ENCODE data around the gene KLF5.
"Not testable (repeated sequence)": the region's sequence is repeated elsewhere in the genome, so short reads cannot be mapped to it uniquely, and the experiment has no call there.

The KLF5 gene

DNA sequence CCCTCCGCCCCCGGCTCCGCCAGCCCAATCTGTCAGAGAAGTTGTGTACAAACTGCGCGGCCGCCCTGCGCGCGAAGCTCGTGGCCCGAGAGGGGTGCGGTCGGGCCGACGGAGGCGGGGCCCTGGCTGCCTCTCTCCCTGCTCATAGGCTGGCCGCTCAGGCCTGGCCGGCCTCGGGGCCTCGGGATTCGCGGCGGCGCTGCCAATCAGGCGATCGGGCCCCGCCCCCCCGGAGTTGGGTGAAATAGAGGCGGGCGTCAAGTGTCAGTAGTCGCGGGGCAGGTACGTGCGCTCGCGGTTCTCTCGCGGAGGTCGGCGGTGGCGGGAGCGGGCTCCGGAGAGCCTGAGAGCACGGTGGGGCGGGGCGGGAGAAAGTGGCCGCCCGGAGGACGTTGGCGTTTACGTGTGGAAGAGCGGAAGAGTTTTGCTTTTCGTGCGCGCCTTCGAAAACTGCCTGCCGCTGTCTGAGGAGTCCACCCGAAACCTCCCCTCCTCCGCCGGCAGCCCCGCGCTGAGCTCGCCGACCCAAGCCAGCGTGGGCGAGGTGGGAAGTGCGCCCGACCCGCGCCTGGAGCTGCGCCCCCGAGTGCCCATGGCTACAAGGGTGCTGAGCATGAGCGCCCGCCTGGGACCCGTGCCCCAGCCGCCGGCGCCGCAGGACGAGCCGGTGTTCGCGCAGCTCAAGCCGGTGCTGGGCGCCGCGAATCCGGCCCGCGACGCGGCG is at the start of gene KLF5:
Gene KLF5, plus strand, starts transcription at position 270 of the 724 bp plus-strand sequence. Its CDS starts 323 bp downstream, at position 593.
- peak; percentile 88 to 91 for DNase-seq

DNA sequence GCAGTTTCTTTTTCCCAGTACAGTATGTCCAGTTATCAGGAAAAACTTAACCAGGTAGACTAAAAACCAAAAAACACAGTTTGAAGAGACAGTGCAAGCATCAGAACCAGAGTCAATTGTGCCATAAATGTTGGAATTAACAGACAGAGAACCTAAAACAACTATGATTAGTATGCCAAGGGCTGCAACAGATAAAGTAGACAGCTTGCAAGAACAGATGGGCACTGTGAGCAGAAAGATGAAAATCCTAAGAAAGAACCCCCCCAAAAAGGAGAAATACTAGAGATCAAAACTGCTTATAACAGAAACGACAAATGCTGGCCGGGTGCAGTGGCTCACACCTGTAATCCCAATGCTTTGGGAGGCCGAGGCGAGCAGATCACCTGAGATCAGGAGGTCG is 47.1 kb upstream of the KLF5 start:
- no peak for DNase-seq

- no peak for DNase-seq
Measured at GRCh38 chr13:73015805-73016204, 43.0 kb upstream of the KLF5 start.

GRCh38 chr13:73018336-73018735 is 40.5 kb upstream of the KLF5 start:
- DNase-seq: no peak

DNA sequence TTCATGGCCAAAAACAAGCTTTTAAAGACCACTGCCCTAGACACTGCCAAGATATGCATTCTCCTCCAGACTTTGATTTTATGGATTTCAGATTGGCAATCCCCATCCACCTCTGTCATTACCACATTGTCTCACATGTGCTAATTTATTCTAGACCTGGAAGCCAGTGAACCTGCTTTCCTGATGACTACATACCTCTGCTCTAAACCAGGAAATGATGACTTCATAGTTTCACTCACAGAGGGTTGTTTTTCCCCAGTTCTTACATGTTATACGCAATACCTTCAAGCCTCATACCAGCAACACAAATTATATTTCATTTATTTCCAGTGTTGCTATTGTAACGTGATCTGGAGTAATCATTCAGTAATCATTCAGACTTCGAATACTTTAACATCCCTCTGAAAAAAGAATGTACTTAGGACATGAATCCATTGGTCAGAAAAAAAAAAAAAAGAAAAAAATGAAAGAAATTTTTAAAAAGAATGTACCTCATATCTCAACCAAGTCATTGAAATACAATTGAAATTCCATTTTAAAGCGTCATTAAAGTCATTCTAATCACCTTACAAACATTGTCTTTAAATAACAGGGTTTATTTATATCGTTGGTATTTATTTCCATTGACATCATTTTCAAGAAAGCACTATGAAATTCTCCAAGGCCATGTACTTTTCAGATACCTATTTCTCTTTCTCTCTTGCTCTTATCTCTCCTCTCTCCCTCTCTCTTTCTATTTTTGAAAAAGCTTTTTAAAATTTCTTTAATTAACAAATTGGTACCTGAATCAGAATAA is 33.4 kb upstream of the KLF5 start:
- no peak for DNase-seq

DNA sequence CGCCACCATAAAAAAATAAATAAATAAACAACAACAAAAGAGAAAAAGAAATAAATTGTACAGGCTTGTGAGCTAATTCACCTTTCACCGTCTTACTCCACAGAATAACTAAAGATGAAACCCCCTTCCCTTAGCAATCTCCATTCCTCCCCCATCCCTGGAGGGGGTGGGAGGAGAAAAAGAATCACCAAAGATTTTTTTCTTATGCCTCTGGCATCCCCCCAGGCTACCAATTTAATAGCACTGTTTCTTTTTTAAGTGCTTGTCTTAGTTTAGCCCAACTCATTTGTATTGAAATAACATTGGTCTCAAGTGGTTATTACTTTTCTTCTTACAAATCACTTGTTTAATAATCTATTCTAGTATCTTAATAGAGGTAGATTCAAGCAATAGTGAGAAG is 23.9 kb upstream of the KLF5 start:
- no peak for DNase-seq

- DNase-seq: no peak
Measured at GRCh38 chr13:73035660-73036059, 23.1 kb upstream of the KLF5 start.

DNA sequence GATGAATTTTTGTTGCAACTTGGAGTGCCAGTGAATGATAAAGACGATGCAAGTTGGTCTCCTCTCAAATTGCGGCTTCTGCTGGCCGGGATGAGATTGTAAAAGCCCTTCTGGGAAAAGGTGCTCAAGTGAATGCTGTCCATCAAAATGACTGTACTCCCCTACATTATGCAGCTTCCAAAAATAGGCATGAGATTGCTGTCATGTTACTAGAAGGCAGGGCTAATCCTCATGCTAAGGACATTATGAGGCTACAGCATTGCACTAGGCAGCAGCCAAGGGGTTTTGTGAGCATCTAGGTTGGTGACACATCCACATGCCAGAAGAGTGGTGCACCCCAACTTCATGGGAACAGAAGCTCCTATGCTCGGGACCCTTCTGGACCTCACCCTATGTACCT is 22.2 kb upstream of the KLF5 start:
- no peak for DNase-seq

- no peak for DNase-seq
Measured at GRCh38 chr13:73038064-73038463, 20.7 kb upstream of the KLF5 start.

DNA sequence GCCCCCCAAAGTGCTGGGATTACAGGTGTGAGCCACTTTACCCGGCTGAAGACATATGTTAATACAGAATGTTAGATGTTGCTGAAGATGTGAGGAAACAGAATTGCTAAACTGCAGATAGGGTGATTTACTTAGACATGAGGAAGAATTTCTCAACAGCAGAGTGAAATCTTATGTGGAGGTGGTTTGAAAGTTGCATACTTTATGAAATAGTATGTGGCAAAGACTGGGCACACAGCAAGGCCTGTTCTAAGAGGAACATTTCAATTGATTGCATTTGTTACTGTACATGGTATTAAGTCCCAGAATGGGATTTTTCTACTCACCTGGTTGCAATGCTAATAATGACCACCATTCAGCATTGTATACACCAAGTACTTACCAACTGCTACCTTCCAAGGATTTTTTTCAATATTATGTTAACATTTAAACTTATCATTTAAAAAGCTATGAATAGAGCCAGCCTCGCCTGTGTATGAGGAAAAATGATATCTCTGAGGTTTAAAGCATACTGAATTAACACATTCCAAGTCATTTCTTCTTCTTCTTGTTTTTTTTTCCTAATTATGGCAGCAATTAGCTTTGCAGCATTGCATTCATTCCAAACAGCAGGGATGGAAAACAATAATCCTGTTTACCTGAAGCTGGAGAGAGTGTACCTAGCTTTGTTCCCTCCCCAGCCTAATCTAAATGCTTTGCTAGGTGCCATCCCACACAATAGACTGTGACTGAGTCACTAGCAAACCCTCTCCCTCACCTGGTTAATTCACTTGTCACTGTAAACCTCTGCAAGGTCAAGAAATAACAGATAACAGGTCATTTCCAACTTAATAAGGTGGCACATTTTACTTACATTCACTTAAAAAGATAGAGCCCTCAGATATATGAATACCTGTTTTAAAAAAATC is 19.4 kb upstream of the KLF5 start:
- DNase-seq: no peak

DNA sequence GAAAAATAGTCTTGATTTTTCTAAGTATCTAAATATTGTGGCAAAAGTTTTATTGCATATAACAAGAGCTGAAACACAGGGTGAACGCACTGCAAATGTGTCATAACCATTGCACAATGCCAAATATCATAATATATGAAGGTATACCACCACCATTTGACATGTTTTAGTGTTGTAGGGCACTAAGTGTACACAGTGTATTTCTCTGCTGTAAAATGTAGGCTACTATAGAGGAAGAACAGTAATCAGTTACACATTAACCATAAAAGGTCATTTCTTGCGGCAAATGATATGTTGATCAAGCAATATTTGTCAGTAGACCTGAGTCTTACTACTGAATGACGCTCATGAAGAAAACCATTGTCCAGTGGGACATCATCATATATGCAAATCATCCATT is 18.3 kb upstream of the KLF5 start:
- DNase-seq: no peak

DNA sequence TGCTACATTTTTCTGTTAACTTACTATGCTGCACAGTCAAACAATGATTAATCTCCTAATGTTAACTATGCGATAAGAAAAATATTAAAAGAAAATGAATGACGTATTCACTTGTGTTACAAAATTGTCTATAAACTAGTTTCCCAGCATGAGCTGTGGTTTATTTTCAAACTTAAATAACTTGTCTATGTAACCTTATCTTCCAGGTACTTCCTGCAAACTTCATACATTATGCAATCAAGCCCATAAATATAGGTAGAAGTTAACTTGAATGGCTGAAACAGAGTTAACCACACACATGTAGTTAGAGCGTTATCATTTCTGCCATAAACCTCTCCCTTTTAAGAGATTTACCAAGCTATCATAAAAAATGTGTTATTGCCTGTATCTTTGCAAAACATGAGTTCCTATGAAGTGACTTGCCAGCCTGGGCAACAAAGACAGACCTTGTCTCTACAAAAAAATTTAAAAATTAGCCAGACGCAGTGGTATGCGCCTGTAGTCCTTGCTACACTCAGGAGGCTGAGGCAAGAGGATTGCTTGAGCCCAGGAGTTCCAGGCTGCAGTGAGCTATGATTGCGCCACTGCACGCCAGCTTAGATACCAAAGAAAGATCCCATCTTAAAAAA is 17.7 kb upstream of the KLF5 start:
- DNase-seq: no peak

DNA sequence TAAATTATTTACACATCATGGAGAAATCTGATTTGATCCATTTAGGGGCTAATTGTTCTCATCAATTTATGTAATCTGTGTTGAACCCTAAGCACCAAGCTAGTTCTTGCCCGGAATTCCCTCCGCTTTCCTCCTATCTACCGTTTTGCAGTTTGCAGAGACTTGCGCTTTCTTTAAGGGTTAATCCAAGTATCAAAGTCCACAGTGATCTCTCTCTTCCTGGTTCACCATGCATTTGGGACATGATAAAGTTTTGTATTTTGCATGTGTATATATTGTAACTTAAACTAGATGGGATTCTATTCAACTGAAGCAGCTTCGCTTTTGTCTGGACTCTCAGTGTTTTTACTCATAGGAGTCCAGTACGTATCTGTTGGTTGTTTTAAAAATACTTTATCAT is 13.8 kb upstream of the KLF5 start:
- DNase-seq: no peak

GRCh38 chr13:73048615-73049014 is 10.2 kb upstream of the KLF5 start:
- DNase-seq: not testable (repeated sequence)

DNA sequence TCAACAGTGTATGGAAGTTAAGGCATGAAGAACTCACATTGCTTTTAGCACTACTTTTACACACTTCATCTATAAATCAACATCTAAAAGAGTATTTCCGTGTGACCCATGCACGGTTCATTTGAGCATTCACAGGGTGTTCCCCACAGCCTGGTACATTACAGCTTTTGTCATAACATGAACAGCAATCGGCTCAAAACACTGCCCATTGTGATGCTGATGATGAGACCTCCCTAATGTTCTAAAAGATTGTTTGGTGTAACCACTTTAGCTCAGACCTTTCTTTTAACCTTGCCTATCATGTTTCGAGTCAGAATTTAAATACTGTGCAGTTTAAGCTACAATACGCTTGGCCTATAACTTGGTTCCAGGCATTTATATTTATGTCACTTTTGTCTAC is 4.1 kb upstream of the KLF5 start:
- no peak for DNase-seq

DNA sequence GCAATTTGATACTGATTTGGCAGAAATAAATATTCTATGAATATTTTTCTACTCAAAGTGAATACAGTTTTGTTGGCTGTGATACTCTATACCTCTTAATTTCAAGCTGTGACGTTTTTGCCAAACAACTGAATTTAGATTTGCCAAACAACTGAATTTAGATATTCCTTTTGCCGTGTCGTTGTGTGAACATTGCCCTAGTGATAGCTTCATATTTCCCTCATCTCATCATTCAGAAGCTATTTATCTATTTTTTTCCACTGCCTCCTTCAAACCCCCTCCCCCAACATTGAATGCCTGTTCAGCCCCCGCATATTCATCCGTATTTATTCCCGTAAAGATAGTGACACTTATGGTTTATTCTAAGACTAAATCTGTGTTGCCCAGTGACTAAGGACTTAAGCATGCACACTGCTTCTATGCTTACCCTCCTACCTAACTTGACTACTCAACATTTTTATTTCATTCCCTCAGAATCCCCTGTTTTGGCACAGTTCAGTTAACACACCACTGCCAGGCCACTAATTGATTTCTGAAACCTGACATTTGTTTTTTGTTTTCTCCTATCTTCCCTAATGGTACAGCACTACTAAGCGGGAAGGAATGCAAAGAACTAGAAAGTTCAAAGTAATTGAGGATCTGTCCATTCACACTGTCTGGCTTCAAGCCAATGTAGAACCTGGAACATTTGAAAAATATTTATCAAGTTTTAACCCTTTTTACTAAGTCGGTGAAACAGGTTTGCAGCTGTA is 2.8 kb upstream of the KLF5 start:
- DNase-seq: no peak

GRCh38 chr13:73056565-73056962 is 2.2 kb upstream of the KLF5 start:
- DNase-seq: no peak

DNA sequence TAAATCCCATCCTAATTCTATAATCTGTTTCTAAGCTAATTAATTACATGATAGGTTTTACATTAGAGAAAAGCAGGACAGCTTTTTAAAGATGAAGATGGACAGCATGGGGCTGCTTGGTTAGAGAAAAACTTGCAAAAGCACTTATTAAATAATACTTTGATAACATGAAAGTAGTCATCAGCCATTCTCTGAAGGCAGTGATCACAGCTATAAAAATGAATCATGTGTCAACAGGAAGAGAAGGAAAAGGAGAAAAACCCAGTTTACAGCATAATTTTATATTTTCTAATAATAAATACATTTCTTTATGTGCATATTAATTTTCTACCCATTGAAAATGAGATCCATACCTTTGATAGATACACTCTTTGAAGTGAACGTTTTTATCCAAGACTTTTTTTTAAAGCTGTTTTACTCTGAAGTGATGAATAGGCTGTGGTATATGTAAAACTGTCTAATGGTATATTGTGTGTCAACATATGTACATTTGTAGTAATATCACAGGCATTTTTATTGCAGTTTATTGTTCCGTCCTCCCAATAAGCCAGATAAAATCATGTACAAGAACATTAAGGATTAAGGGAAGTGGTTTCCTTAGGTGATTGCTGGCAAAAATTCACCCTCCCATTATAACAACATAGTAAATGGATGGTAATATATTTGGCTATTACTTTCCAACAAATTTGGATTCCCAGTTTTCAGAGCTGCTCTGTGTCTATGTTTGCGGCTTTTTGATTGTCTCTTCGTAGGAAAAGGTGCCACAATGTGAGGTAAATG is 1.3 kb upstream of the KLF5 start:
- DNase-seq: no peak

DNA sequence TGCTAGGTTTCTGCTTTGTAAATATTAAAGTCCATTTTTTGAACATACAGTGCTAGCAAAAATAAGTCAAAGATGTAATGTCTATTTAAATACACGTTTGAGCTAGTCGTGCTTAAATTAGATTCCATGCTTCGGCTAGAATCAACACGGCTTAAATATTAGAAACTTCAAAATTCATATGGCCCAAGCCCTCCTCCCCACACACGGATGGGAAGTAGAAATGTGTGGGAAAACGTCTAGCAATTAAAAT is 816 bp upstream of the KLF5 start:
- DNase-seq: no peak

DNA sequence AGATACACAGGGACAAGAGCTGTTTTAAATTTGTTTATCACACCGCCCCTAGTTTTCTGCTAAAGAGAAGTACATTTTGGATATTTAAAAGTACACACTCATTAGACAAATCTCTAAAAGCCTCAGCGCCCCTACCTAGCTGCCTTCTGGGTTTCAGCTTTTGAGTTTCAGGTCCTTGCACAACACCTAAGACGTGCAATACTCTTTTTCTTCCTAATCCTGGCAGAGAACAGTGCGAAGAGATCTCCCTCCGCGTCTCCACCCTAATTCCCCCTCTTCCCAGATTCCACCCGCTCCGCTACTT is 421 bp upstream of the KLF5 start:
- DNase-seq: no peak

- DNase-seq: peak; percentile 17 to 32
Measured at GRCh38 chr13:73059460-73060250, 850 bp downstream of the KLF5 start.

All from SHP77 (cell line).